GM10266 (cell line): ENCODE results near the gene RFX3.

Experiments used
- DNase-seq: peaks from one replicate; pipeline ENCODE4 v3.0.0; 2012; ENCODE audit errors: extremely low spot score
- CTCF ChIP-seq: IDR thresholded peaks from 2 replicates; pipeline ENCODE4 v1.5.1; 2012; ENCODE audit warnings: mild to moderate bottlenecking, low read depth; ENCODE audit not compliant: control insufficient read depth, insufficient read depth; ENCODE audit errors: missing control alignments

RFX3 gene

GRCh38 chr9:3525096-3525835, 535 bp downstream of the RFX3 start:
- no peak for TF ChIP-seq CTCF
- no peak for DNase-seq

- DNase-seq = peak; percentile 22
- TF ChIP-seq CTCF = no peak
Measured at GRCh38 chr9:3521966-3522365, 3.8 kb downstream of the RFX3 start.

- DNase-seq = no peak
- TF ChIP-seq CTCF = no peak
Measured at GRCh38 chr9:3520564-3520963, 5.2 kb downstream of the RFX3 start.

GRCh38 chr9:3517377-3518048, 8.3 kb downstream of the RFX3 start:
- TF ChIP-seq CTCF = no peak
- no peak for DNase-seq

- TF ChIP-seq CTCF = no peak
- no peak for DNase-seq
Measured at GRCh38 chr9:3516667-3517330, 9.0 kb downstream of the RFX3 start.

- no peak for TF ChIP-seq CTCF
Measured at GRCh38 chr9:3515405-3515804, 10.4 kb downstream of the RFX3 start.

GRCh38 chr9:3514786-3515185, 11.0 kb downstream of the RFX3 start:
- no peak for DNase-seq
- TF ChIP-seq CTCF = no peak

More at GRCh38 chr9:3515405-3515804, 10.4 kb downstream of the RFX3 start:
- no peak for DNase-seq
